K562 (cell line): ENCODE results near the gene GGT1.

ENCODE experiments used
- CBFB ChIP-seq: sonication (generic); formaldehyde crosslinking; IDR thresholded peaks from 2 replicates; pipeline ENCODE4 v1.4.0; 2020; ENCODE audit warnings: mild to moderate bottlenecking, missing genetic modification reagents
- CBX5 ChIP-seq: IDR thresholded peaks from 2 replicates; pipeline ENCODE4 v1.6.1; 2014; ENCODE audit warnings: low read depth, borderline replicate concordance
- ELF1 ChIP-seq: fragments of 200-800 bp; sonication (Bioruptor generic); IDR thresholded peaks from 2 replicates; pipeline ENCODE4 v1.6.1; 2016; ENCODE audit warnings: missing genetic modification characterization, missing compliant biosample characterization
- EP300 ChIP-seq: IDR thresholded peaks from 2 replicates; pipeline ENCODE4 v1.6.1; 2012; ENCODE audit warnings: low read length, improper control_type of control experiment
- HNRNPL ChIP-seq: fragments of 200-400 bp; formaldehyde crosslinking; IDR thresholded peaks from 2 replicates; pipeline ENCODE4 v1.6.1; 2017; ENCODE audit warnings: low read depth, mild to moderate bottlenecking, low read length
- NONO ChIP-seq, 2 experiments: fragments of 200-400 bp in 1 of 2; fragments of 450-650 bp in 1 of 2; formaldehyde crosslinking in 1 of 2; IDR thresholded peaks; 2 replicates each; pipeline ENCODE4 v1.6.1; 2017; ENCODE audit warnings: low read depth in 2 of 2, mild to moderate bottlenecking in 2 of 2, moderate library complexity in 2 of 2, low read length in 1 of 2
- NR1H2 ChIP-seq: sonication (generic); formaldehyde crosslinking; IDR thresholded peaks from 2 replicates; pipeline ENCODE4 v1.4.0; 2020; ENCODE audit warnings: mild to moderate bottlenecking, missing genetic modification reagents
- PPARD ChIP-seq: fragments of 250-450 bp; sonication (Bioruptor Pico); IDR thresholded peaks from 2 replicates; pipeline ENCODE4 v1.8.0; 2022; ENCODE audit warnings: inconsistent platforms, mild to moderate bottlenecking, moderate library complexity
- RBFOX2 ChIP-seq: fragments of 200-400 bp; formaldehyde crosslinking; IDR thresholded peaks from 2 replicates; pipeline ENCODE4 v1.6.1; 2017; ENCODE audit warnings: low read depth, mild to moderate bottlenecking, low read length, moderate library complexity
- ZMIZ1 ChIP-seq, 2 experiments: fragments of 150-350 bp in 1 of 2; IDR thresholded peaks; 2 replicates each; pipeline ENCODE4 v1.6.1; 2012 to 2016; ENCODE audit warnings: low read depth in 2 of 2, low read length in 2 of 2, mild to moderate bottlenecking in 1 of 2, moderate library complexity in 1 of 2
- ZNF785 ChIP-seq: fragments of 250-450 bp; sonication (Bioruptor Pico); IDR thresholded peaks from 2 replicates; pipeline ENCODE4 v1.4.0; 2020; ENCODE audit warnings: mild to moderate bottlenecking

DNA sequence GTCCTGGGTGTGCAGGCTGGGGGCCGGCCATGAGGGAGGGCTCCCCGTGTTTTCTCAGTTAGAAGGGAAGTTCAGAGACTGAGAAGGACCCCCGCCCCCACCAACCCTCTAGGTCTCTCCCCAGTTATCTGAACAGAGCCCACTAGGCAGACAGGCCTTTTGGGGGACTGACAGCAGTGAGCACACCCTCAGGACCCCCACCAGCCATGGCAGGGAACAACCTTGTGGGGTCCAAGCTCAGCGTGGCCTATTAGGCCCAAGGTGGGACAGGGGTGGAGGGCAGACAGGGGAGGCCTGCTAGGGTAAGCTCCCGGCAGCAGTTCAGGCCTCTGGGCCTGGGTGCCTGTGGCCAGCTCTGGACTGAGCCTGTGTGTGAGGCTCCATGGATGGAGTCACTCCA lies 15.7 kb upstream of the GGT1 start:
- TF ChIP-seq ELF1 (tag), result no peak
- TF ChIP-seq PPARD (CRISPR knock-in tag), result no peak
- TF ChIP-seq CBFB (CRISPR knock-in tag), result no peak
- TF ChIP-seq NONO (IDR thresholded peaks at IDR 0.05; ENCODE audit: low read depth in 2 of 2, low read length in 1 of 2), result no peak
- no peak for TF ChIP-seq ZMIZ1 (IDR thresholded peaks at IDR 0.05; ENCODE audit: low read depth in 2 of 2, low read length in 2 of 2)
- no peak for TF ChIP-seq NR1H2 (CRISPR knock-in tag)
- no peak for TF ChIP-seq HNRNPL
- TF ChIP-seq EP300, result no peak
- no peak for TF ChIP-seq CBX5
- no peak for TF ChIP-seq ZNF785 (CRISPR knock-in tag)
- no peak for TF ChIP-seq RBFOX2
